Right atrium auricular region (tissue), 2 donors: ENCODE results near the gene TTC7B. TPM values are rescaled to one million over a fixed set of nuclear protein-coding genes. Genes with fewer than 3 reads are reported as not detected.

Source experiments
- DNase-seq: peaks from one replicate; pipeline ENCODE4 v3.0.0-alpha.2; 2019; ENCODE audit warnings: low spot score
- H3K27ac ChIP-seq, 2 donors: fragments of 200-600 bp; sonication (generic); 1 replicate in 1 of 2; 2 replicates in 1 of 2; pipeline ENCODE4 v1.5.1; 2016 to 2019
- H3K27me3 ChIP-seq, 2 donors: fragments of 200-600 bp; sonication (generic); one replicate each; pipeline versions ENCODE4 v1.5.1 to v1.6.0; 2017 to 2019
- H3K36me3 ChIP-seq: fragments of 200-600 bp; sonication (generic); one replicate; pipeline ENCODE4 v1.5.1; 2016
- H3K4me1 ChIP-seq, 2 donors: fragments of 200-600 bp; sonication (generic); one replicate each; pipeline versions ENCODE4 v1.5.1 to v1.6.0; 2017 to 2019
- H3K4me3 ChIP-seq, 2 donors: fragments of 200-600 bp; sonication (generic); 1 replicate in 1 of 2; 2 replicates in 1 of 2; pipeline ENCODE4 v1.5.1; 2017 to 2019; ENCODE audit warnings: mild to moderate bottlenecking in 1 of 2, moderate library complexity in 1 of 2
- H3K9me3 ChIP-seq, 2 donors: fragments of 200-600 bp; sonication (generic); one replicate each; pipeline ENCODE4 v1.5.1; 2019
- CTCF ChIP-seq, 2 donors: fragments of 200-600 bp; sonication (generic); IDR thresholded peaks; one replicate each; pipeline ENCODE4 v1.5.1; 2019; ENCODE audit warnings: antibody characterized with exemption in 2 of 2
- total RNA-seq, 2 donors: library from RNA; depleted of rRNA; stranded (reverse); fragments of >200 nt; gene quantifications; one replicate each; pipeline ENCODE4 v1.1.0, GENCODE V29; 2016

TTC7B gene
- total RNA-seq, 2 donors from 2014 or later, result 45.5 to 57.3 TPM

GRCh38 chr14:90836692-90837063 is 20.4 kb upstream of the TTC7B start:
- no peak for DNase-seq
- TF ChIP-seq CTCF (IDR thresholded peaks at IDR 0.05), result no peak

GRCh38 chr14:90831821-90832220 is 15.6 kb upstream of the TTC7B start:
- H3K36me3 ChIP-seq, result no peaks in the 10 kb centered on the region
- no peak overlapping the region for H3K4me3 ChIP-seq
- H3K27ac ChIP-seq, result no peak overlapping the region
- peaks cover 0 to 16% of the 10 kb centered on the region in 2 donors for H3K4me1 ChIP-seq
- no peaks in the 10 kb centered on the region for H3K9me3 ChIP-seq
- TF ChIP-seq CTCF (IDR thresholded peaks at IDR 0.05), result no peak
- H3K27me3 ChIP-seq, result no peaks in the 10 kb centered on the region
- no peak for DNase-seq

More at GRCh38 chr14:90836692-90837063, 20.4 kb upstream of the TTC7B start:
- Histone ChIP-seq H3K4me1 (peaks cover 0 to 20% of the 10 kb centered on the region in 2 donors), H3K27me3 (no peaks in the 10 kb centered on the region), H3K27ac (no peak overlapping the region), H3K4me3 (no peak overlapping the region), H3K9me3 (no peaks in the 10 kb centered on the region), H3K36me3 (no peaks in the 10 kb centered on the region)

GRCh38 chr14:90830931-90831701 is 14.9 kb upstream of the TTC7B start:
- no peaks in the 10 kb centered on the region for H3K36me3 ChIP-seq
- no peaks in the 10 kb centered on the region for H3K27me3 ChIP-seq
- no peaks in the 10 kb centered on the region for H3K9me3 ChIP-seq
- H3K4me1 ChIP-seq, result peaks cover 0 to 16% of the 10 kb centered on the region in 2 donors
- DNase-seq, result no peak
- no peak overlapping the region for H3K4me3 ChIP-seq
- TF ChIP-seq CTCF (IDR thresholded peaks at IDR 0.05), result no peak
- H3K27ac ChIP-seq, result no peak overlapping the region

- no peak for TF ChIP-seq CTCF (IDR thresholded peaks at IDR 0.05)
- Histone ChIP-seq H3K27me3 (no peaks in the 10 kb centered on the region), H3K27ac (peak overlapping the region in 1 of 2 donors; percentile 89), H3K4me1 (peaks cover 0 to 16% of the 10 kb centered on the region in 2 donors), H3K4me3 (no peak overlapping the region), H3K36me3 (no peaks in the 10 kb centered on the region), H3K9me3 (no peaks in the 10 kb centered on the region)
- no peak for DNase-seq
These were observed 13.4 kb upstream of the TTC7B start for GRCh38 chr14:90829677-90830076.

GRCh38 chr14:90828642-90829487 is 12.6 kb upstream of the TTC7B start:
- Histone ChIP-seq H3K27ac (peak overlapping the region; percentile 80 to 89), H3K27me3 (no peaks in the 10 kb centered on the region), H3K4me3 (peak overlapping the region; percentile 16 to 47), H3K9me3 (peaks cover 3 to 5% of the 10 kb centered on the region in 2 donors), H3K4me1 (peaks cover 0 to 16% of the 10 kb centered on the region in 2 donors), H3K36me3 (no peaks in the 10 kb centered on the region)
- peak; percentile 64 for DNase-seq
- TF ChIP-seq CTCF (IDR thresholded peaks at IDR 0.05), result no peak
